Mesendoderm (in vitro differentiated cells): ENCODE measurements around the gene APOA4.

Experiments
- DNase-seq: peaks from one replicate; pipeline ENCODE4 v3.0.0; 2013
- H2AK5ac ChIP-seq: 2 replicates; pipeline ENCODE4 v1.6.1; 2013; ENCODE audit warnings: low read length, inconsistent platforms
- H2BK120ac ChIP-seq: 2 replicates; pipeline ENCODE4 v1.6.1; 2013; ENCODE audit warnings: low read depth, mild to moderate bottlenecking, low read length, moderate library complexity, mixed read lengths
- H2BK15ac ChIP-seq: replicated peaks from 2 replicates; pipeline ENCODE4 v1.6.1; 2013; ENCODE audit warnings: low read depth, mild to moderate bottlenecking, moderate library complexity
- H2BK5ac ChIP-seq: 2 replicates; pipeline ENCODE4 v1.6.1; 2013; ENCODE audit warnings: low read length, inconsistent platforms
- H3K18ac ChIP-seq: 2 replicates; pipeline ENCODE4 v1.6.1; 2013; ENCODE audit warnings: mild to moderate bottlenecking, low read length, mixed read lengths
- H3K23ac ChIP-seq: one replicate; pipeline ENCODE4 v1.6.1; 2013; ENCODE audit warnings: low read length
- H3K27ac ChIP-seq: 2 replicates; pipeline ENCODE4 v1.5.1; 2013; ENCODE audit warnings: low read depth, mild to moderate bottlenecking, inconsistent platforms, low read length, moderate library complexity
- H3K27me3 ChIP-seq: 2 replicates; pipeline ENCODE4 v1.6.1; 2013; ENCODE audit warnings: low read length, control low read depth, mild to moderate bottlenecking, inconsistent platforms; ENCODE audit not compliant: insufficient read depth, poor library complexity
- H3K36me3 ChIP-seq: 2 replicates; pipeline ENCODE4 v1.6.1; 2013; ENCODE audit warnings: low read length, inconsistent platforms; ENCODE audit not compliant: control insufficient read depth, insufficient read depth
- H3K4ac ChIP-seq: one replicate; pipeline ENCODE4 v1.6.1; 2013; ENCODE audit warnings: low read depth, mild to moderate bottlenecking, low read length, moderate library complexity
- H3K4me1 ChIP-seq: 2 replicates; pipeline ENCODE4 v1.6.1; 2013; ENCODE audit warnings: low read depth, low read length, inconsistent platforms; ENCODE audit not compliant: control insufficient read depth
- H3K4me2 ChIP-seq: 2 replicates; pipeline ENCODE4 v1.6.1; 2013; ENCODE audit warnings: low read length
- H3K4me3 ChIP-seq: 2 replicates; pipeline ENCODE4 v1.5.1; 2013; ENCODE audit warnings: mild to moderate bottlenecking, low read length
- H3K56ac ChIP-seq: one replicate; pipeline ENCODE4 v1.6.1; 2013; ENCODE audit warnings: low read length
- H3K79me1 ChIP-seq: 2 replicates; pipeline ENCODE4 v1.6.1; 2013; ENCODE audit warnings: low read length, inconsistent platforms
- H3K79me2 ChIP-seq: 2 replicates; pipeline ENCODE4 v1.6.1; 2013; ENCODE audit warnings: mild to moderate bottlenecking, low read length; ENCODE audit not compliant: control insufficient read depth, insufficient read depth
- H3K9ac ChIP-seq: 2 replicates; pipeline ENCODE4 v1.6.1; 2013; ENCODE audit warnings: low read length, inconsistent platforms
- H4K5ac ChIP-seq: one replicate; pipeline ENCODE4 v1.6.1; 2013; ENCODE audit warnings: low read length
- H4K8ac ChIP-seq: one replicate; pipeline ENCODE4 v1.6.1; 2013; ENCODE audit warnings: low read depth, mild to moderate bottlenecking, control low read depth, low read length, moderate library complexity
- WGBS: extraction: QIAGEN DNeasy Blood & Tissue Kit; methylation state at CpG from one replicate; pipeline ENCODE4 v1.1.7; 2013; ENCODE audit warnings: low lambda C conversion rate, missing lambda C conversion rate; ENCODE audit not compliant: insufficient coverage; ENCODE audit errors: extremely low coverage; 5-methylcytosine and 5-hydroxymethylcytosine counted together

Gene APOA4

DNA sequence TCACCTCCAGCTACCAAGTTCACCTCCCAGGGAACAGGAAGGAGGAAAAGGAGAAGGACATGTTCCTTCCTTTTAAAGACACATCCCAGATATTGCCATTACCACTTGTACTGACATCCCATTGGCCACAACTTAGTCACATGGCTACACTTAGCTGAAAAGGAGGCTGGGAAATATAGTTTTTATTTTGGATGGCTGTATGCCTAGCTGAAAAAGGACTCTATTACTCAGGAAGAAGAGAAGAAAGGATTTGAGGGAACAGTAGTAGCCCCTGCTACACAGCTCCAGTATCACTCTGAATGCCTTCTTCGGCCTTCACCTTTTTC is 29.4 kb downstream of the APOA4 start:
- Histone ChIP-seq H2BK5ac (no peak overlapping the region), H3K79me1 (no peaks in the 10 kb centered on the region), H2BK15ac (no peak overlapping the region), H4K5ac (no peak overlapping the region), H3K4me3 (no peak overlapping the region), H2AK5ac (no peak overlapping the region), H3K23ac (no peak overlapping the region), H3K9ac (no peak overlapping the region), H3K36me3 (no peaks in the 10 kb centered on the region), H3K4me2 (no peak overlapping the region), H3K27ac (no peak overlapping the region), H2BK120ac (no peak overlapping the region), H3K4me1 (no peaks in the 10 kb centered on the region), H4K8ac (no peak overlapping the region), H3K4ac (no peak overlapping the region), H3K27me3 (no peaks in the 10 kb centered on the region), H3K56ac (no peak overlapping the region), H3K79me2 (no peaks in the 10 kb centered on the region), H3K18ac (no peak overlapping the region)
- WGBS = no CpG with 5 or more reads among the region's 1 CpG
- no peak for DNase-seq

DNA sequence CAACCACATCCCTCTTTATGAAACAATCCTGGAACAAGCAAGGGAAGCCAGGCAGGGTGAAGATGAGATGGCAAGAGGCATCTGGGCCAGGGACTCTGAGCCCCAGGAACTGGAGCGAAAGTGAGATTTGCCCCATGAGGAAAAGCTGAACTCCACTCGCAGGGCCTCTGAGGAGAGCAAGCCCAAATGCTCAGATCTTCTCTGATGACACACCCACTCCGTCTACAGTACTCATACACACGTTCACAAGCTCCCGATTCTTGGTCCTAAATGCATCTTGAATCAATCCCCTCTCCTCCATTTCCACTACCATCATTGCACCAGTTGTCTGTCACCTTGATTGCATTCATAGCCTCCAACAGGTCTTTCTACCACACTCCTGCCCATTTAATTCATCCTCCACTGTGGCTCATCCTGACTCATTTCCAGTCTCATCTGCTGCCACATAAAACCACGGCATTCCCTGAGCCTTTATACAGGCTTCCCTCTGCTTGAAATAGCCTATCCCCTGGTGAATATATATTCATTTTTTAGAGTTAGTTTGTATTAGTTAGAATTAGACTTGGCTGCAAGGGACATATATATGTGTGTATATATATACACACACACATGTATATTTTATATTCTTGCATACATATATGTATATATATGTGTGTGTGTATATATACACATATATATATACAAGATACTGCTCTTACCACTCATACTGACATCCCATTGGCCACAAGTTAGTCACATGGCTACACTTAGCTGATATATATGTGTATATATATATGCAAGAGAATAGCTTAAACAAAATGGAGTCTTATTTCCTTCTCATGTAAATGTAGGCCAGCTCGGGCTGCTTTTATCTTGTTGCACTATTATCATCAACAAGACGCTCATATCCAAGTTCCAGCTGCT is 30.0 kb downstream of the APOA4 start:
- Histone ChIP-seq H2BK5ac (no peak overlapping the region), H3K9ac (no peak overlapping the region), H3K4me2 (no peak overlapping the region), H3K79me2 (no peaks in the 10 kb centered on the region), H3K27ac (no peak overlapping the region), H3K79me1 (no peaks in the 10 kb centered on the region), H4K8ac (no peak overlapping the region), H3K27me3 (no peaks in the 10 kb centered on the region), H3K4me1 (no peaks in the 10 kb centered on the region), H3K18ac (no peak overlapping the region), H2BK120ac (no peak overlapping the region), H4K5ac (no peak overlapping the region), H2AK5ac (no peak overlapping the region), H3K56ac (no peak overlapping the region), H3K23ac (no peak overlapping the region), H2BK15ac (no peak overlapping the region), H3K36me3 (no peaks in the 10 kb centered on the region), H3K4ac (no peak overlapping the region), H3K4me3 (no peak overlapping the region)
- DNase-seq = no peak
- WGBS = no CpG with 5 or more reads among the region's 8 CpGs

DNA sequence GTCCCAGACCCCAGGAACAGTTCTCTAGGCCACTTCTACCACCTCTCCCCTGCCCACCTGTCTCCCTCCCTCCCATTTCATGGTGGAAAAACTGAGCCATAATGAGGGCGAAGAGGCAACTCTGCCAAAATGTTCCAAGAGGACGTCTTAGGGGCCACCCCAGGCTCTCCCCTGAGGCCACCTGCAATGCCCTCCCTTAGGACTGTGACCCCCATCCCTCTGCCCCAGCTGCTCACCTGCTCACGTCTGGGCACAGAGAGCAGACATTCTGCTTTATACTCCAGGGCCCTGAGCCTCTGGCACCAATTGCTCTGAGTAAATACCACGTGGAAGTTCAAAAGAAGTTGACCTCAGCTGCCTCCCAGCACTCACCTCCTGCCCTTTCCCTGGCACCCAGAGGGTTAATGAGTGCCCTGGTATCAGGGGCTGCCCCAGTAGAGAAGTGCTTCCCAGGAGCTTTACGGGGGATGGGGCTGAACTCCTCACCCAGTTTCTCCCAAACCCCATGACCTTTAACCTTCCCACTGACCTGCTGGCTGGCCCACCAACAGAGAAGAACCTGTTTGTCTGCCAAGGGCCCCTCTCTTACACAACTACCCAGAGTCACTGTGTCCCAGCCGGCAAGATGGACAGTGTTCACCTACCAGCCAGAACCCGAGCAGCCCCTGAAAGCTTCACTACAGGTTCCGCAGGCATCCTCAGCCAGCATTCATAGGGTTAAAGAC is 30.8 kb downstream of the APOA4 start:
- no peak for DNase-seq
- H3K27me3 ChIP-seq = no peaks in the 10 kb centered on the region
- H3K79me1 ChIP-seq = peaks cover 1% of the 10 kb centered on the region
- no peak overlapping the region for H3K4me3 ChIP-seq
- no peak overlapping the region for H3K23ac ChIP-seq
- no peak overlapping the region for H3K27ac ChIP-seq
- no peak overlapping the region for H3K18ac ChIP-seq
- H3K4ac ChIP-seq = no peak overlapping the region
- no peak overlapping the region for H2BK5ac ChIP-seq
- H3K4me2 ChIP-seq = no peak overlapping the region
- H2BK15ac ChIP-seq = no peak overlapping the region
- H3K79me2 ChIP-seq = peaks cover 2% of the 10 kb centered on the region
- no peak overlapping the region for H2AK5ac ChIP-seq
- no peak overlapping the region for H2BK120ac ChIP-seq
- no peak overlapping the region for H3K56ac ChIP-seq
- no peak overlapping the region for H4K8ac ChIP-seq
- no peaks in the 10 kb centered on the region for H3K4me1 ChIP-seq
- no peaks in the 10 kb centered on the region for H3K36me3 ChIP-seq
- no CpG with 5 or more reads among the region's 8 CpGs for WGBS
- H4K5ac ChIP-seq = no peak overlapping the region
- no peak overlapping the region for H3K9ac ChIP-seq

DNA sequence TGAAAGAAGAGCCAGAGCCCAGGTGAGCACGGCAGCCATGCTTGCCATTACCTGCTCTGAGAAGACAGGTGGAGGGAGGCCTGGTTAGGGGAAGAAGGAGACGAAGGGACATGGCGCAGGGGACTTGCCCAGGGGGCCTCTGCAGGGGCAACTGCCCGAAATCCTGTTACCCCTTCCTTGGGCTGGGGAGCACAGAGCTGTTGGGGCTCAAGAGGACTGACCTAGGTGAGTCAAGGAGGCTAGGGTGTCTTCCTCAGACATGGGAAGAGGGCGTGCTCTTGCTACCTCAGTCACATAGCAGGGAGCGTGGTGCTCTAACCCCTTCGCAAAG is 31.3 kb downstream of the APOA4 start, which contains the start of gene APOA5:
APOA5 (minus strand) TSS at position 67 of the 331 bp plus-strand sequence; CDS start at position 48, 19 bp downstream.
- H2BK120ac ChIP-seq = no peak within 1 kb of the TSS
- H4K5ac ChIP-seq = no peak within 1 kb of the TSS
- no peak within 1 kb of the TSS for H3K4me2 ChIP-seq
- H3K36me3 ChIP-seq = no peaks in the 10 kb centered on the region
- H3K4me3 ChIP-seq = no peak within 1 kb of the TSS
- no peaks in the 10 kb centered on the region for H3K27me3 ChIP-seq
- no peak within 1 kb of the TSS for H3K9ac ChIP-seq
- DNase-seq = no peak
- peaks cover 6% of the 10 kb centered on the region for H3K79me1 ChIP-seq
- H3K18ac ChIP-seq = no peak within 1 kb of the TSS
- H3K79me2 ChIP-seq = peaks cover 7% of the 10 kb centered on the region
- no peak within 1 kb of the TSS for H3K4ac ChIP-seq
- no peaks in the 10 kb centered on the region for H3K4me1 ChIP-seq
- WGBS = no CpG with 5 or more reads among the region's 7 CpGs
- no peak within 1 kb of the TSS for H3K23ac ChIP-seq
- H3K27ac ChIP-seq = no peak within 1 kb of the TSS
- H3K56ac ChIP-seq = peak within 1 kb of the TSS; percentile 61
- H2BK15ac ChIP-seq = no peak within 1 kb of the TSS
- H2BK5ac ChIP-seq = no peak within 1 kb of the TSS
- H4K8ac ChIP-seq = no peak within 1 kb of the TSS
- no peak within 1 kb of the TSS for H2AK5ac ChIP-seq

DNA sequence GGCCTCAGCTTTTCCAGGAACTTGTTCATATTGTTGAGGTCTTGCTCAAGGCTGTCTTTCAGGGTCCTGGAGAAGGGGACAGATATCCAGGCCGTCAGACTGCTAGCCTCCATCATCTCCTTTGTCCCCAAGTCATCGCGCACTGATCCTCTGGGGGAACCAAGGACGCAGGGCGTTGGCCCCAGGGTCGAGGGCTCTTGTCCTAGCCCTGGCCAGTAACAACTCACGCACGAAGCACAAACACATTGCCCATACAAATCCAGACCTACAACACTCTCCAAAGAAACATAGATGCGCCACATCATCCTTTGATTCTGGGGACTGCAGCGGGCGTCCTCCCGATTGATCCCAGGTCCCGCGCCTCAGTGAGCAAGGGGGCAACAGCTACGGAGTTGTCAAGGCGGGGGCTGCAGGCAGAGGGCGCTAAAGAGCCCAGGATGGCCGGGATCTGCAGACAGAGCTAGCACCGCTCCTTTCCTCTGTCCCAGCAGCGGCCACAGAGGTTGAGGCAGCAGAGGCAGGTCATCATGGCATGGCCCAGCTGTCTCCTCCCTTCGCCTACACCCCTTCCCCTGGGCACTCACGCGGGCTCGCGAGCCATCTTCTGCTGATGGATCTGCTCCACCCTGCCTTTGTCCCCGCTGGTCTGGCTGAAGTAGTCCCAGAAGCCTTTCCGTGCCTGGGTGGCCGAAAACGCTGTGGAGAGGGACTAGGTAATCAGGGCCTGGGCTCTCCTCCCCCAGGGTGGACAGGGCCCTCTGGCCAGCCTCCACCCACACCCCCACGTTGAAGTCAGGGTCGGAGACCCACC is 31.9 kb downstream of the APOA4 start:
- Histone ChIP-seq H4K5ac (no peak overlapping the region), H2BK120ac (no peak overlapping the region), H3K9ac (no peak overlapping the region), H2BK5ac (no peak overlapping the region), H3K27ac (no peak overlapping the region), H2AK5ac (no peak overlapping the region), H3K4ac (no peak overlapping the region), H3K27me3 (no peaks in the 10 kb centered on the region), H3K56ac (peak overlapping the region; percentile 61), H4K8ac (no peak overlapping the region), H2BK15ac (no peak overlapping the region), H3K79me2 (peaks cover 8% of the 10 kb centered on the region), H3K4me1 (no peaks in the 10 kb centered on the region), H3K36me3 (peaks cover 3% of the 10 kb centered on the region), H3K4me2 (no peak overlapping the region), H3K23ac (no peak overlapping the region), H3K4me3 (no peak overlapping the region), H3K79me1 (peaks cover 12% of the 10 kb centered on the region), H3K18ac (no peak overlapping the region)
- WGBS = no CpG with 5 or more reads among the region's 31 CpGs
- DNase-seq = peak; percentile 82
